ENCODE measurements around the gene KPTN.

Gene KPTN

GRCh38 chr19:47464675-47465419 is 19.2 kb downstream of the KPTN start:
- no peak for DNase-seq

- DNase-seq = no peak
Observed at GRCh38 chr19:47461876-47462275, 22.1 kb downstream of the KPTN start.

- no peak for DNase-seq
Observed at GRCh38 chr19:47459477-47459876, 24.5 kb downstream of the KPTN start.

- DNase-seq = no peak
Observed at GRCh38 chr19:47458672-47459071, 25.3 kb downstream of the KPTN start.

- DNase-seq = no peak
Observed at GRCh38 chr19:47456721-47457474, 27.1 kb downstream of the KPTN start.

- no peak for DNase-seq
Observed at GRCh38 chr19:47450478-47450877, 33.5 kb downstream of the KPTN start.

GRCh38 chr19:47448360-47448727 is 35.7 kb downstream of the KPTN start:
- no peak for DNase-seq

GRCh38 chr19:47447470-47448359 is 36.3 kb downstream of the KPTN start:
- peak; percentile 51 for DNase-seq

GRCh38 chr19:47446534-47447469 is 37.2 kb downstream of the KPTN start:
- DNase-seq = peak; percentile 18

- DNase-seq = peak; percentile 33
Observed at GRCh38 chr19:47445937-47446402, 38.0 kb downstream of the KPTN start.

GRCh38 chr19:47445527-47445926 is 38.5 kb downstream of the KPTN start:
- no peak for DNase-seq

GRCh38 chr19:47444388-47444821 is 39.6 kb downstream of the KPTN start:
- DNase-seq = no peak

GRCh38 chr19:47443331-47443730 is 40.7 kb downstream of the KPTN start:
- DNase-seq = no peak

GRCh38 chr19:47438793-47439220 is 45.2 kb downstream of the KPTN start:
- DNase-seq = no peak

- DNase-seq = no peak
Observed at GRCh38 chr19:47437500-47437899, 46.5 kb downstream of the KPTN start.

GRCh38 chr19:47436712-47437401 is 47.2 kb downstream of the KPTN start:
- peak; percentile 54 for DNase-seq

- no peak for DNase-seq
Observed at GRCh38 chr19:47435883-47436417, 48.1 kb downstream of the KPTN start.

GRCh38 chr19:47435196-47435595 is 48.8 kb downstream of the KPTN start:
- DNase-seq = no peak

GRCh38 chr19:47434088-47434487 is 49.9 kb downstream of the KPTN start:
- no peak for DNase-seq

- peak; percentile 69 for DNase-seq
Observed at GRCh38 chr19:47433121-47433520, 50.9 kb downstream of the KPTN start.

GRCh38 chr19:47432499-47432898 is 51.5 kb downstream of the KPTN start:
- DNase-seq = no peak
